Ishikawa (cell line): Measurements from ENCODE around the gene BTBD2.

Experiments
- CEBPB ChIP-seq: IDR thresholded peaks from 2 replicates; pipeline ENCODE4 v1.6.1; 2012
- CREB1 ChIP-seq: IDR thresholded peaks from 2 replicates; pipeline ENCODE4 v1.6.1; 2012; ENCODE audit warnings: low read depth
- EGR1 ChIP-seq: IDR thresholded peaks from 2 replicates; pipeline ENCODE4 v1.6.1; 2012
- EP300 ChIP-seq: IDR thresholded peaks from 2 replicates; pipeline ENCODE4 v1.6.1; 2012; ENCODE audit warnings: borderline replicate concordance
- FOXM1 ChIP-seq: IDR thresholded peaks from 2 replicates; pipeline ENCODE4 v1.6.1; 2012; ENCODE audit warnings: low read depth, borderline replicate concordance
- MAX ChIP-seq: IDR thresholded peaks from 2 replicates; pipeline ENCODE4 v1.6.1; 2012
- NFIC ChIP-seq: IDR thresholded peaks from 2 replicates; pipeline ENCODE4 v1.6.1; 2012
- RAD21 ChIP-seq: IDR thresholded peaks from 2 replicates; pipeline ENCODE4 v1.6.1; 2012; ENCODE audit warnings: low read depth
- REST ChIP-seq: IDR thresholded peaks from 2 replicates; pipeline ENCODE4 v1.6.1; 2012; ENCODE audit warnings: low read depth, mild to moderate bottlenecking
- TAF1 ChIP-seq: IDR thresholded peaks from 2 replicates; pipeline ENCODE4 v1.6.1; 2012; ENCODE audit warnings: low read depth, mild to moderate bottlenecking
- TCF12 ChIP-seq: IDR thresholded peaks from 2 replicates; pipeline ENCODE4 v1.6.1; 2012; ENCODE audit warnings: low read depth
- TEAD4 ChIP-seq: IDR thresholded peaks from 2 replicates; pipeline ENCODE4 v1.6.1; 2012
- USF1 ChIP-seq: IDR thresholded peaks from 2 replicates; pipeline ENCODE4 v1.6.1; 2012
- YY1 ChIP-seq: IDR thresholded peaks from 2 replicates; pipeline ENCODE4 v1.6.1; 2012; ENCODE audit warnings: low read depth
- ZBTB7A ChIP-seq: IDR thresholded peaks from 2 replicates; pipeline ENCODE4 v1.6.1; 2012; ENCODE audit warnings: low read depth

BTBD2 gene

DNA sequence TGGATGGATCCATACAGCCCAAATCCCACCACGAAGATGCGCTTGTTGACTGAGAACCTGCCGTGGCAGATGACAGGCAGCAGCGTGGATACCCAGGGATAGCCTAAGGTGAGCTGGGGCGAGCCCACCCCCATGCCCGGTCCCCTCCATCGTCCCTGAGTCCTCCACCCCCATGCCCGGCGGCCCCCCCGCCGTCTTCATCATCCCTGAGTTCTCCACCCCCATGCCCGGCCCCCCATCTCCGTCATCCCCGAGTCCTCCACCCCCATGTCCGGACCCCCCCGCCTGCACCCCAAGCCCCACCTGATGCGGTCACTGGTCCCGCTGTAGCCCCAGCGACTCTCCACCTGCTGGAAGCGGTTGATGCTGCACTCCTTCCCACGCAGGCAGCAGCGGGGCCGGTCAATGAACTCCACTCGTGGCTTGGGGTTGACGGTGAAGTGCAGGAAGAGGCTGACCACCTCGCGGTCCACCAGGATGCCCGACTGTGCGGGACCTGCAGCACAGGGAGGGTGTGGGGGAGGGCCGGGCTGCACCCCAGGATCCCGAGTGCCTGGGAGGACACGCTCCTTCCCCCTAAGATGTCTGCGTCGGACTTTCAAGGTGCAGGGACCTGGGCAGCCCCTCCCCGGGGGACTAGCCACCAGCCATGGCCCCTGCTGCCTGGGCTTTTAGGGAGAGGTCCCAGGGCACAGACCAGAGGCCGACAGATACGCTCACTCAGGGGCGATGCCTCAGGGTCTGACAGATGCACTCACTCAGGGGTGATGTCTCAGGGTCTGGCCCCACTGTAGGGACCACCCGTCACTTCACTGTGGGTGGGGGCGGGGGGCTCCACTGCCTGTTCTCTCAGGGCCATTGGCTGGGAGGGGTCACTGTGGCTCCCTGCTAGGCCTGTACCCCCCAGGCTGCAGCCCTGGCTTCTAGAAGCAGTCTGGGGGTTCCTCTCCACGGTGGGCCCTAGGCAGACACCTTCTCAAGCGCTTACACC lies 28.0 kb downstream of the BTBD2 start:
- TF ChIP-seq TCF12, result no peak
- TF ChIP-seq RAD21, result no peak
- no peak for TF ChIP-seq NFIC
- TF ChIP-seq EP300, result no peak
- no peak for TF ChIP-seq MAX
- no peak for TF ChIP-seq CEBPB
- no peak for TF ChIP-seq EGR1
- TF ChIP-seq YY1, result no peak
- no peak for TF ChIP-seq REST

DNA sequence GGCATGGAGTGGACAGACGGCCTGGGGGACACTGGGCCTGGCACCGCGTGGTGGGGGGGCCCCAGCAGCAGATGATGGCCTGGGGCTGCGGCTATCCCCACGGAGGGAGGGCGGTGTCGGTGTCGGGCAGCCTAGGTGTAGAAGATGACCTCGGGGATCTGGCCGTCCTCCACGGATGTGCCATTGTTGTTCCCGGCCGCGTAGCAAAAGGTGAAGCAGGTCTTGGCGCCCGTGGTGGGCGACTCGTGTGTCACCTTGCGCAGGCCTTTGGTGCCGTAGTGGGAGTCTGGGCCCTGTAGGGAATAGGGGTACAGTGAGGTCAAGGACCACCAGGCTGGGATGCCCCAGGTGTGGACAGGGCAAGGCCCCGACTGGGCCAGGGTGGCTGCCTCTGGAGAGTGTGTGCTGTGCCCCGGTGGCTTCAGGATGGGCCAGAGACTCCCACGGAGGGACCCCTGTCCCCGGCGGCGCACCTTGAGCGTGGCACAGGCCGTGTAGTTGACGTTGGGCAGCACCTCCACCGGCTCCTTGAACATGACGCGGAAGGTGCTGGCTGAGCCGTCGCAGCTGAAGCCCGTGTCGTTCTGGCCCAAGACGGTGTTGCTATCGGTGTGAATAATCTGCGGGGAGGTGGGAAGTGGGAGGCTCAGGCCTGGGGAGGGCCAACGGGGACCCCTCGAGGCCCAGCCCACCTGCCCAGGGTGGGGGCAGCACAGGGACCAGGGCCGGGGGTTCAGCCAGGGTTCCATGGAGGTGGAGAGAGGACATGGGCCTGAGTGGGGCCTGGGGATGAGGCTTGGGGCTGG lies 29.0 kb downstream of the BTBD2 start:
- TF ChIP-seq EGR1, result no peak
- no peak for TF ChIP-seq YY1
- no peak for TF ChIP-seq ZBTB7A
- no peak for TF ChIP-seq USF1
- TF ChIP-seq TEAD4, result no peak
- no peak for TF ChIP-seq CEBPB
- TF ChIP-seq NFIC, result no peak

DNA sequence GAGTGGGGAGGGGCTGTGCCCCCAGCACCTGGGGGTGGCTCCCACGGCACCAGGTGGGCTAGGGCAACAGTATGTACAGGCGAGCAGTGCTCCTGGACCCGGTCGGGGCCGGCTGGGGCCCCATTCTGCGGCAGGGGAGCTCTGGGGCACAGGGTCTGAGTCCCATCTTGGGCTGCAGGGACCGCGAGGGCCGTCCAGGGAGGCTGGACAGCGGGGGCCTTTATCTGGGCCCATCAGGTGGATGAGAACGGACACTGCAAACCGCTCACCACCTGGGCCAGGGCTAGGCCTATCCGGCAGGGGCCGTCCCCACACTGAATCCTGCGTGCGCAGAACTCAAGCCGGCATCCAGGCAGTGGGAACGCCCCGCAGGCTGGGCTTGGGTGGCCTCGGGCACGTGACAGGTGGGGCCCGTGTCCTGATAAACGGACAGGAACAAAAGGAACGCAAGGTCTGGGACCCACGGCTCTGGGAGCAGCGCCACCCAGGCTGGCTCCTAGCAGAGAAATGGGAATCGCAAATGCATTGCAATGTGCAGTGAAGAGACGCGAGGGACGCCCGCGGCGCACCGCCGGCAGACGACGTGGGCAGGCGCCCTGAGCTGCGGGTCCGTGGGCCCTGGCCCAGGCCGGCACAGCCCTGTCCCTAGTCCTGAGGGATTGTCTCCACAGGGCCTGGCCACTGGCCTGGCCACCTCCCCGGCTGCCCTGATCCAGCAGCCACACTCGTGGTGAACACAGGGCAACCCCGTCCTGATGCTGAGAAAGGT lies 29.7 kb downstream of the BTBD2 start:
- TF ChIP-seq NFIC (no peak), ZBTB7A (no peak), FOXM1 (no peak)

DNA sequence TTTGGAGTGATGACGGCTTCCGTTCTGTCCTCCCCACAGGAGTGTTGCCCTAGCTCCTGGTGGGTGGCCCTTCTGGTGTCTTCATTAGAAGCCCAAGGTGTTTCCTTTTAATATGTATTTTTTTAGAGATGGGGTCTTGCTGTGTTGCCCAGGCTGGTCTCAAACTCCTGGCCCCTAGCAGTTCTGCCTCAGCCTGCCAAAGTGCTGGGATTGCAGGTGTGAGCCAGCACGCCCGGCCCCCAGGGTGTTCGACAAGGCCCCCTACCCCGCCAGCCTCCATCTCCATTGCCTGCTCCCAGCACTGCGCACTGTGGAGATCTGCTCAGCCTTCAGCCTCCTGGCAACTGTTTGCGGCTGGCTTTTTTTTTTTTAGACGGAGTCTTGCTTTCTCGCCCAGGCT lies 31.2 kb downstream of the BTBD2 start:
- no peak for TF ChIP-seq EP300
- no peak for TF ChIP-seq TCF12
- no peak for TF ChIP-seq YY1
- no peak for TF ChIP-seq RAD21
- no peak for TF ChIP-seq CEBPB
- TF ChIP-seq EGR1, result no peak
- no peak for TF ChIP-seq CREB1
- TF ChIP-seq TAF1, result no peak
- no peak for TF ChIP-seq MAX
- TF ChIP-seq FOXM1, result no peak
- no peak for TF ChIP-seq REST
- no peak for TF ChIP-seq ZBTB7A
- TF ChIP-seq TEAD4, result no peak
- TF ChIP-seq USF1, result no peak
- TF ChIP-seq NFIC, result no peak

DNA sequence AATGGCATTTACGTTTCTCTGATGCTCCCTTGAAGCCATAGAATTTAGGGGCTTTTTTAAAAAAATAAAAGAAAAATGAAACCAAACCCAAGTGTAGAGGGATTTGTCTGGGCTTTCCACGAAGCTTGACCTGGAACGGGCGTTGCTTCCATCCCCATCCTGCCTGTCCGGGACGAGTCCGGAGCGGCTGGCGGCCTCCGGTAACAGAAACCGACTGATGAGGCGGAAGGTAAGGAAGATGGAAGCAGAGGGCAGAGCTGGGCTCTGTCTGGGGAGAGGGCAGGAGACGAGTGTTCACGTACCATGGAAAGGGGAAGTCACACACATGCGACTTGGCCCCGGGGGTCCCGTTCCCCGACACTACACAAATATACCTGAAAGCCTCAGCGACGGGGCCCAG lies 34.3 kb downstream of the BTBD2 start:
- no peak for TF ChIP-seq ZBTB7A
- TF ChIP-seq EP300, result no peak
- no peak for TF ChIP-seq TEAD4
- TF ChIP-seq FOXM1, result no peak
- TF ChIP-seq NFIC, result no peak
